HG03521 (cell line): ENCODE data around the gene LMO1.
A peak's percentile ranks its signal among the peaks of the same experiment; 100 is the strongest.

Experiments used
- ATAC-seq: cut with Tn5 transposase; IDR thresholded peaks from one replicate; pipeline ENCODE4 v1.9.1; 2021; ENCODE audit warnings: mild to moderate bottlenecking, moderate library complexity; ENCODE audit not compliant: unreplicated experiment

The LMO1 gene

GRCh38 chr11:8229299-8230177 lies 34.1 kb downstream of the LMO1 start:
- no peak for ATAC-seq

DNA sequence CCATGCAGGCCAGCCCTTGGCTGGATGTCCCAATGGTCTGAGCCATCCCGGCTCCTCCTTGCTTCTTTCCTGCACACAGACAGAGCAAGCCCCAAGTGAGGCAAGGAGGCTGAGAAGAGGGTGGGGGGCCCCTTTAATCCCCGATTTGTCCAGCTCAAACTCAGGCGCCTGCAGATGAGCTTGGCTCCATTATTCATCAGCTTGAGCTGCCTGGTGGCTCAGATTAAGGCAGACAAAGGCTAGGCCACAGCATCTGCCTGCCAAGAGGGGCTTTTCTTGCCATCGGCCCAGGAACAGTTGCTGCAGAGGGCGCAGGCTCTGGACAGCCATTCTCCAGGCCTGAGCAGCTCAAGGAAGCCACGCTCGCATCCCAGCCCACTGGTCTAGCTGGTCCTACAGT lies 35.4 kb downstream of the LMO1 start:
- no peak for ATAC-seq

DNA sequence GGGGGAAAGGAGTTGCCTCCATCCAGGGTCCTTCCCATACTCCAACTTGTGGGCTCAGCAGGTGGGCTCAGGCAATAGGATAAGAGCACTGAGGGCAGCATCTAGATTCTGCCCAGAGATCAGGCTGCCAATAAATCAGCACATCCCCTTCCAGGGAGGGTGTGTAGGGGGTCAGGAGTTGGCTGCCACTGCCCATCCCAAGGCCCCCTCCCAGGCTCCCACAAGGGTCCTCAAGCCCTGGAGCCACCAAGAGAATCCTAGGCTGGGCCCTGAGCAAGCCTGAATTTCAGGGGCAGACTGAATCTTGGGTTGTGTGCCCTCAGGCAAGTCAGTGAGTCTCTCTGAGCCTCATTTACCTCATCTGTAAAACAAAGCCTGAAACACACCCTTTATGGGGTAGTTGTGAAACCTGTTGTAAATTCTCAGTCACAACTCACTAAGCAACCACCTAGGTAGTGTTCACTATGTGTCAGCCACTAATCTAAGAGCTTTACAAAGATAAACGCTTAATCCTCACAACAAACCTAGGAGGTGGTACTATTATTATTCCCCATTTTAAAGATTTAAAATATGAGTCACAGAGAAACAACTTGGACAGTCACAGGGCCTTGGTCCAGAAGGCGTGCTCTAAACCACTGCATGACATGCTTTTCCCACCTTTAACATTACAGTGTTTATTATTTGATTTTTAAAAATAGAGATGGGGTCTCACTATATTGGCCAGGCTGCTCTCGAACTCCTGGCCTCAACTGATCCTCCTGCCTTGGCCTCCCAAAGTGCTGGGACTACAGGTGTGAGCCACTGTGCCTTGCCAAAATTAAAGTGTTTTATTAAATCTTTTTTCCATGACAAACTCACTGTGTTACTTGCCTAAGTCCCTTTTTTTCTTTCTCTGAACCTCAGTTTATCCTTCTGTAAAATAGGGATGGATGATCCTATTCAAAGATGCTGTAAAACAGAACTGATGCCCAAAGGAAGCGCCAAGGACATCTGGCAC lies 36.2 kb downstream of the LMO1 start:
- no peak for ATAC-seq

DNA sequence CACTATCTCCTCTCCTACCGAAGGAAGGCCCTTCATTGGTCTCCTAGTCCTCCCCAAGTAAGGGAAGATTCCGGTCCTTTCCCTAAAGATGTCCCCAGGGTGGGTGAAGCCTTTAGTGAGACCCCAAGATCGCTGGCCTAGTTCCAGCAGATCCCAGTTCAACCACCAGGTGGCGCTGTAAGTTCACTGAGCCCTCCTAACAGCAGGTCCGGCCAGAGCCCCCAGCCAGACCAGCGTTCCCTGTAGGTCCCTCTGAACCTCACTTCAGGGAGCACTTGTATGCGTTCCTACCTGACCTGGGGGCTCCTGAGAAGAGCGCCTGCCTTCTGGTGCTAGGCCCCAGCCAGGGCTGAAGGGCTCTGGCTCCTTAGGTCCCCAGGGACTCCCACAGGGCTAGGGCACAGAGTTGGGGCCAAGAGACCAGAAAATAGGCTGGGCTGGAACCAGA lies 38.1 kb downstream of the LMO1 start:
- ATAC-seq: peak; percentile 59

DNA sequence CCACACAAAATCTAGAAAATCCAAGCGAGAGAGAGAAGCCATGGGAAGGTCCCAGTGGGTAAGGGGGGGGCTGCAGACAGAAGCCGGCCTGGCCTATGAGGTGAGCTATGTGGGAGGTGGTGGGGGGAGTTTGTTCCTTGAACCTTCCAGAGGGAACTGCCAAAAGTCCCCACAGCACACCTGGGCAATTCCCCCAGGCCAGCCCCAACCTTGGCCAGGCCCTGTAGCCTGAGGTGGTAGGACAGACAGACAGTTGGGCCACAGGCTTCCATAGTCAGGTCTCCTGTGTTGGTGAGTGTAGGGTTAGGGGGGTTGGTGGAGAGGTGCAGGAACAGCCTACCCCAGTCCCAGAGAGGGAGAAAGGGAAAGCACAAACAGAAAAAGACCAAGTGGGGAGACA lies 39.0 kb downstream of the LMO1 start:
- no peak for ATAC-seq

DNA sequence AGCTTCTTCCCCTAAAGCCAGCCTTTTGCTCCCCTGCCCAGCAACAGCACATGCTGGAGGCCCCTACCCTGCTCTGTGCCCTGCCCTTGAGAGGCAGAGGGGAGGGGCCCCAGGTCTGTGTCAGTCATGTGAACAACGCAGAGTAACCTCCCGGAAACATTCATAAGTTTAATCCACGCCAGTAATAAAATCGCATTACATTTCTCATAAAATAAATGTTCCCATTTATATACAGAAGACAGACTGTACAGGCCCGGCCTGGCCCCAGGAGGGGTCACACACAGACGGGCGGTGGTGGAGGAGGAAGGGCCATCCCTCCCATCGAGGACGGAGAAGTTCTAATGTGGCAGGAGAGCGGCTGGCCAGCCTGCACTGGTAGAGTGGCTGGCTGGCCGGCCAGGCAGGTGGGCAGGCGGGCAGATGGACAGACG lies 39.5 kb downstream of the LMO1 start:
- ATAC-seq: no peak

DNA sequence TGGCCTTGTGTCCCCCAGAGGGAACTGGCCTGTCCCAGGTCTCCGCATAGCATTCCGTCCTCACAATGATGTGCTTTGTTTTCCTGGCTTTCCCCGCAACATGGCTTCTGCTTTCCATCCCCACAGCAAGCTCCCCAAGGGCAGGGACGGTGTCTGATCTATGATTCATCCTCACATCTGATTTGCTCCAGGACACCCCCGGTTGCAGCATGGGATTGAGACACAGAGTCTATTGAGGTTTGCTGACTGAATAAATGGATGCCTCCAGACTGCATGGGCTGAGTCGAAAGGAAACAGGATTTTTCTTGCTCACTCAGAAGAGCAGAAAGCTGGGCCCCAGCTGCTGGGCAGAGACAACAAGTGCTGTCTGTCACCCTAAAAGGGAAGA lies 40.2 kb downstream of the LMO1 start:
- ATAC-seq: no peak

DNA sequence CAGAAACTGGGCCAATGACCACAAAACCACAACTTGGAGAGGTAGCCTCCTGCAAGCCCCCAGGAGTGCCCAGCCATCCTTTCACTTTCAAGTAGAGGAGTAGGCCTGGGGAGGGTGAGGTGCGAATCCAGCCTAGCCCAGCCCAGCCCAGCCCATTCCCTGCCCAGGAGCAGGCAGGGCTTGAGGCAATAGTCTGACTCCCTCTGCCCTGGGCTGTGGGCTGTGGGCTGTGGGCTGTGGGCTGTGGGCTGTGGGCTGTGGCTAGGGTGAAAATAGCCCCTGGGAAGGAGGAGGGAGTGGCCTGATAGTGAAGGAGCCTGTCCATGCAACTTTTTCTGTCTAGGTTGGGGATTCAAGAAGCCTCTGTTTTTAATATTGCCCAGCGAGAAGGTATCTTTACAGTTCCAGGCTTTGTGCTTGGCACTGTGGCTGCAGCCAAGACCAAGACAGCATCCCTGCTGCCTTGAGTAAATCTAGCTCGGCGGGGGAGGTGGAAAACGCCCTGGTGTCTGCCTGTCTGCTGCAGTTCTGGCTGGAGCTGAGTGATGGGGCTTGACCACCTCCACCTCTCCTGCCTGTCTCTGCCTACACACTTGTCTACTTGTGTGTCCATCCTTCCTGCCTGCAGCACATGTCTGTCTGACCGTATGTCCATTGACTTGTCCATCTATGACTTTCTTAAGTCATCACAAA lies 40.7 kb downstream of the LMO1 start:
- ATAC-seq: no peak

- ATAC-seq: no peak
These were observed 41.7 kb downstream of the LMO1 start for GRCh38 chr11:8221917-8222495.

DNA sequence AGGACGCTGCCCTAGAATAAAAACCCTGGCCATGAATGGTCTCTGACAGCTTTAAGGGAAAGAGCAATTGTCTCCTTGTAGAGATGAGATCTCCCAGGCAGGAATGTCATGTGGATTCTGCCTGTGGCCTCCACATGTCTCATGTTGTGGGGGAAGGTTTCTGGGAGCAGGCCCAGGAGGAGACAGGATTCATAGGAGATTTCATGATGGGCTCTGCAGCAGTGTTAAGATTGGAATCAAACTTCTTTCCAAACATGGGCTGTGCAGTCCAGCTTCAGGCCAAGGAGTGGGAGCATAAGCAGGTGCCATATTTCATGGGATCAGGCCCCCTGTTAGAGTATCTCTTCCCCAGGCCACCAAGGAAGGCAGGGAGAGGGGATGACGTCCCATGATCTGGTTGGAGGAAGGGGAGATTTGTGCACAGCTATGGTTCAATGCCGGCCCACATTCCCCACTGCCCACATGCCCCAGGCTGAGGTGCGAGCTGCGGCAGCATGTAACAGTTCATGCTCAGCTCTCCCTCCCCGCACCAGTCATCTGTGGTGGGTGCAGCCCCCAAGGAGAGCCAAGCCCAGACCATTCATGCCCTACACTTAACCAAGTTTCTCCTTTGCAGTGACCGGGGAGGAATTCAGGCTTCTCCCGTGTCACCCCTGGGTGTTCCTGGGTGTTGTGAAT lies 42.5 kb downstream of the LMO1 start:
- ATAC-seq: no peak

- no peak for ATAC-seq
These were observed 43.2 kb downstream of the LMO1 start for GRCh38 chr11:8220261-8221045.

DNA sequence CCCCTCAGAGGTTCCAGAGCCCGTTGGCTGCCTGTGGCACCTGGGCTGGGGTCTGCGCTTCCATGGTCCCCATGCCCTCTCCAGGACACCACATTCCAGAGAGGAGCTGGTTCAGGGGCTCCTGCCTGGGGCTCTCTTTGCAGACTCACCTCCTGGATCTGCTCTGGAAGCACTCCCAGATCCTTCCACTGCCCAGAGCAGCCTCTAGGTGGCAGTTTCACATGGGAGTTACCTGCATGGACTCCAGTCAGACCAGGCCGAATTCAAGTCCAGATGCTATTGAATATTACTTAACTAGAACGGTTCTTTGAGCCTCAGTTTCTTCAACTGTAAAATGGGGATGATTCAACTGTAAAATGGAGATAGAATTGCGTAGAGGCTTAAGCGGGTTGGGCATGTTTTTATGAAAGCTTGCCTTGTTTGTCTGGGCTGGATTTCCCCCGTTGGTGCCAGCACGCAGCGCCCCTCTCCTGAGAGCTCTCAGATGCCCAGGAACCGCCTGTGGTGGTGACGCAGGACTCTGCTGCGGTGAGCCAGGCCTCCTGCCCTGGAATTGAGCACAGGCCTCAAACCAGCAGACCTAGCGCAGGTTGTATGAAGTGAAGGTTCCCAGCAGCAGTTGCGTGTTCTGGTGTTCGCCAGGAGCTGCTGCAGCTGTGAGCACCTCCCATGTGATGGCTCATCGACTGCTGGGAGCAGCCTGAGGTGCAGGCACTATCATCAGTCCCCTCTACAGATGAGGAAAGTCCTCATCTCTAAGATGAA lies 44.2 kb downstream of the LMO1 start:
- ATAC-seq: no peak

DNA sequence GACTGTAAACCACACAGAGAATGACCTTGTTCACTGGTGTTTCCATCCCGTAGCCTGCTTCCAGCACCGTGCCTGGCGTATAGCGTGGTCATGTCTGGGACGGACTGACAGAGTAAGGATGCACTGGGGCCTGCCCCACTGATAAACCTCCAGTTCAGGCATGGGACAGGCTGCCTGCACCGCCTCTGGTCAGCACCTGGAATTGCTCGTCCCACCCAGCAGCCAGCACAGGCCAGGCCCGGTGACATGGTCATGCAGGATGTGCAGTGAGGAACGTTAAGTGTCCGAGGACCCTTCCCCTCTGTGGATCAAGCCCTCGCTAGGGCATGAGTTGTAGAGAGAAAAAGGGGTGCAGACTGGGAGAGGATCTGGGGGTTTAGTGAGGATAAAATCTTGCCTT lies 44.8 kb downstream of the LMO1 start:
- no peak for ATAC-seq

GRCh38 chr11:8218409-8218808 lies 45.3 kb downstream of the LMO1 start:
- ATAC-seq: no peak

GRCh38 chr11:8217926-8218325 lies 45.8 kb downstream of the LMO1 start:
- no peak for ATAC-seq

DNA sequence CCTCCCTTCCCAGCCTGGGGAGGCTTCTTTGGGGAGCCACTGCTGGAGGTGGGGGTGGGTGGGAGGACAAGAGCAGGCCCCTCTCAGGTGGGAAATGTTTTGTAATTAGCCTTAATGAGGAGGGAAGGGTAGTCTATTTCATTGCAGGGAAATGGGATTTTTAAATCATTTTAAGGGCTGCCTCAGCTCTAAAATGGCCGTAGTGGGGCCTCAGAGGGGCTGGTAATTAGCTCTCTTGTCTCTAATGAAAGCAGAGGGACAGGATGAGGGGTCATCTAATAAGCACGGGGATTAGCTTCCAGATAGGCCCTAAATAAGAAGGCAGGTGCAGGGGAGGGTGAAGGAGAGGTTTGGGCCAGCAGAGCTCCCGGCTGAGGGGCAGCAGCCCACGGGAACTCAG lies 46.5 kb downstream of the LMO1 start:
- no peak for ATAC-seq

- no peak for ATAC-seq
These were observed 50.3 kb downstream of the LMO1 start for GRCh38 chr11:8213376-8213775.

DNA sequence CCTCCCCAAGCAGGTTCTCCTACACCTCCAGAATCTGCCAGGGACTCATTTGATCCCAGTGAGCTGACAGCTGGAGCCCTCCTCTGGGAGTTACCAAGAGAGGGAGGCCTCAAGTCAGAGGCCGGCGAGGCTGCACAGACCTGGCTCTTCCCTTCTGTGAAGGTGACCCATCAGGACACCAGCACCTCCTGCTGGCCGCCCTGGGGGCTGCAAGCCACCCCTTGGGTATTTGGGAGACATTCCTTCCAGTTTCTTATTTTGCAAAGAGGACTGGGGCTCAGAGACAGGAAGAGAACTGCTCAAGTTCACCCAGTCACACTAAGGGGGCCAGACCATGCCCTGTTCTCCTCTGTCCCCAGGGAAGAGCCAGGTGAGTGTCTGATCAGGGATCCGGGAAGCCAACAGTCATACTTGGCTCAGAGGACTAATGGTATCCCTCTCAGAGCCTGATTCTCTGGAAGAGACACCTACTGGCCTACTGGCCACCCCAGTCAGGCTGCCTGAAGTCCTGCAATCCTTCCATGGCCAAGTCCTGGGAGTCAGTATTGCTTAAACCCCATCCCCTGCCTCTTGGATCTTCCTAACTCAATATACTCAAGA lies 54.4 kb downstream of the LMO1 start:
- no peak for ATAC-seq
